ENCODE data around the gene ASB13.

The ASB13 gene

DNA sequence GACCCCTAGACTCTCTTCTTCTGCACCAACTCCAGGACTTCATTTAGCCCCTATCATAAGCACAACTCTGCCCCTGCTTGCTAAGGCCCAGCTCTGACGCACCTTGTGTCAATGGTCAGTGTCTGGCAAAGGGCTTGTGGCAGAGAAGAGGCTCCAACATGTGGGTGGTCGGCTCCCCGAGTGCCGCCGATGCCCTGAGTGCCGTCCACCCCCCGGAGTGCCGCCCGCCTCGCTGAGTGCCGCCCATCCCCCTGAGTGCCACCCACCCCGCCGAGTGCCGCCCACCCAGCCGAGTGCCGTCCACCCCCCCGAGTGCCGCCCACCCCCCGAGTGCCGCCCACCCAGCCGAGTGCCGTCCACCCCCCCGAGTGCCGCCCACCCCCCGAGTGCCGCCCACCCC, 50.3 kb downstream of the ASB13 start:
- TF ChIP-seq, protein P1, sequence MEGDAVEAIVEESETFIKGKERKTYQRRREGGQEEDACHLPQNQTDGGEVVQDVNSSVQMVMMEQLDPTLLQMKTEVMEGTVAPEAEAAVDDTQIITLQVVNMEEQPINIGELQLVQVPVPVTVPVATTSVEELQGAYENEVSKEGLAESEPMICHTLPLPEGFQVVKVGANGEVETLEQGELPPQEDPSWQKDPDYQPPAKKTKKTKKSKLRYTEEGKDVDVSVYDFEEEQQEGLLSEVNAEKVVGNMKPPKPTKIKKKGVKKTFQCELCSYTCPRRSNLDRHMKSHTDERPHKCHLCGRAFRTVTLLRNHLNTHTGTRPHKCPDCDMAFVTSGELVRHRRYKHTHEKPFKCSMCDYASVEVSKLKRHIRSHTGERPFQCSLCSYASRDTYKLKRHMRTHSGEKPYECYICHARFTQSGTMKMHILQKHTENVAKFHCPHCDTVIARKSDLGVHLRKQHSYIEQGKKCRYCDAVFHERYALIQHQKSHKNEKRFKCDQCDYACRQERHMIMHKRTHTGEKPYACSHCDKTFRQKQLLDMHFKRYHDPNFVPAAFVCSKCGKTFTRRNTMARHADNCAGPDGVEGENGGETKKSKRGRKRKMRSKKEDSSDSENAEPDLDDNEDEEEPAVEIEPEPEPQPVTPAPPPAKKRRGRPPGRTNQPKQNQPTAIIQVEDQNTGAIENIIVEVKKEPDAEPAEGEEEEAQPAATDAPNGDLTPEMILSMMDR (IDR thresholded peaks at IDR 0.05; ENCODE audit: low read depth, low read length, missing control alignments), result no peak
- H3K4me3 ChIP-seq (replicated peaks; ENCODE audit: low read depth, low read length), result no peak overlapping the region
- no peak for DNase-seq (ENCODE audit: extremely low read depth, low read depth)

DNA sequence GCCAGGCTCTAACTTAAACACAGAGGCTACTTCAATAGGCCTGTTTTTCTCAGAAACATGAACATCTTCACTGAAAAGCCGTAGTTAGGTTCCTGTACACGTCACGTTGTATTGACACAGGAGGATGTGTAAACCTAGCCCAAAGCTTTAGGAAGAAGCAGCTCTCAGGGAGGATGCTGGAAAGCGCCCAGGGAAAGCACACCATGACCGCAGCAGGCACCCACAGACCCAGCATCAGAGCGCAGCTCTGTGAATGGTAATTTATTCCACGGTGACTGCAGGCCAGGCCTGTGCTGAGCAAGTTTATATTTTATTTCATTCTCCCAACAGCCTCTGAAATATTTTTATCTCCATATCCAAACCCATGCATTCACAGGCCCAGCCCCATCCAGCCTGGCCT, 51.1 kb downstream of the ASB13 start:
- no peak for DNase-seq (ENCODE audit: extremely low read depth, low read depth)
- H3K4me3 ChIP-seq (replicated peaks; ENCODE audit: low read depth, low read length), result no peak overlapping the region
- TF ChIP-seq, protein P1 (IDR thresholded peaks at IDR 0.05; ENCODE audit: low read depth, low read length, missing control alignments), result no peak

DNA sequence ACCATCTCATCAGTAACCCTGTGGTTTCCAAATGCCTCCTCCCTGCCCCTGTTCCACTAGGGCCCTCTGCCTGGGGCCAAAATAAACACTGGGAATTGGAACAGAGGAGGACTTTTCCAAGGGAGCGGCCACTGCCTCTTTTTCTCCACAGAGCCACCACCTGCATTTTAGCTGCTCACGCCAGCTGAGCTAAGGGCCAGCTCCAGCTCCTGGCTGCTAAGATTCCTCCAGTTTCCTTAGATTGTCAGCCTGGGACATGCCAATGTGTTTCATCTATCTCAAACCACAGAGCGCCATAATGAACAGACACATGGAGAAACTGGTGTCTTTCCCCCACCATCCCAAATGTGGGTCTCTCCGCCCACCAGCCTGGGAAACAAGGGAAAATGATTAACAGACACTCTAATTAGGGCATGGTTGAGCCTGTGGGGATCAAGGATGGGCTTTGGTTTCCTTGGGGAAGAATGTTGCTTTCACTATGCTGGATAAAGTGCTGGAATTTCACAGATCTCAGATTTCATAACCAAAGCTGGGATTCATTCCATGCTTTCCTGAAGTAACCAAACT, 52.2 kb downstream of the ASB13 start:
- no peak overlapping the region for H3K4me3 ChIP-seq (replicated peaks; ENCODE audit: low read depth, low read length)
- no peak for DNase-seq (ENCODE audit: extremely low read depth, low read depth)

DNA sequence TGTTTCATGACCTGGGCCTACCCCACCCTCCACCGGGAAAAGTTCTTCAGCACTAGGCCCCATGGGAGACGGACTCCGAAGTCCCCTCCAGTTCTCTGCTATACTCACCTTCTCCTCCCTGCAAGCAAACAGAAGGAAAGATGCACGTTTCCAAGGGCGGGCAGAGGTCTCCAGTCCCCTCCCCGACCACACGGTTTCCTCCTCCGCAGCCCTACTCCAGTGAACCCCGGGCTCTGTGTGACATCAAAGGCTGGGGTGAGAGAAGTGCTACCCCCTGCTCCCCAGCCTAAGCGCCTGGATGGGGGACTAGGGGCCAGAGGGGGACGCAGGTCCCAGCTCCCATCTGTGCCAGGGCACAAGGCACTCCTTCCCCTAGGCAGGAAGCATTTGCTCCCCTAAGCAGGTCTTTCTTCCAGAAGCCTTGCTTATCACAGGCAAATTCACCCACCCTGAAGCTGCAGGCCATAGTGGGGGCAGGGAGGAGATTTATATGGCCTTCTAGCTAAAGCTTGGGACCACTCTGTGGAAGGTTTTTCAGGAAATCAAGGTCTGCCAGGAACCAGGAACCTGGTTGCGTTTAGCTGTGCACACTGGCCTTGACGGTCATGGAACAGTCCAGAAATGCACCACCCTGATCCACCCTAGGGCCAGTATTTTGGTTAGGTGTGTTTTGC, 52.8 kb downstream of the ASB13 start:
- TF ChIP-seq, protein P1 (IDR thresholded peaks at IDR 0.05; ENCODE audit: low read depth, low read length, missing control alignments), result no peak
- DNase-seq (ENCODE audit: extremely low read depth, low read depth), result no peak

More for the DNA sequence above, 52.2 kb downstream of the ASB13 start:
- TF ChIP-seq, protein P1 (IDR thresholded peaks at IDR 0.05; ENCODE audit: low read depth, low read length, missing control alignments), result no peak

GRCh38 chr10:5611899-5612680, 54.3 kb downstream of the ASB13 start:
- TF ChIP-seq, protein P1 (IDR thresholded peaks at IDR 0.05; ENCODE audit: low read depth, low read length, missing control alignments), result no peak
- no peak overlapping the region for H3K4me3 ChIP-seq (replicated peaks; ENCODE audit: low read depth, low read length)
- no peak for DNase-seq (ENCODE audit: extremely low read depth, low read depth)

More for the DNA sequence above, 52.8 kb downstream of the ASB13 start:
- no peak overlapping the region for H3K4me3 ChIP-seq (replicated peaks; ENCODE audit: low read depth, low read length)

DNA sequence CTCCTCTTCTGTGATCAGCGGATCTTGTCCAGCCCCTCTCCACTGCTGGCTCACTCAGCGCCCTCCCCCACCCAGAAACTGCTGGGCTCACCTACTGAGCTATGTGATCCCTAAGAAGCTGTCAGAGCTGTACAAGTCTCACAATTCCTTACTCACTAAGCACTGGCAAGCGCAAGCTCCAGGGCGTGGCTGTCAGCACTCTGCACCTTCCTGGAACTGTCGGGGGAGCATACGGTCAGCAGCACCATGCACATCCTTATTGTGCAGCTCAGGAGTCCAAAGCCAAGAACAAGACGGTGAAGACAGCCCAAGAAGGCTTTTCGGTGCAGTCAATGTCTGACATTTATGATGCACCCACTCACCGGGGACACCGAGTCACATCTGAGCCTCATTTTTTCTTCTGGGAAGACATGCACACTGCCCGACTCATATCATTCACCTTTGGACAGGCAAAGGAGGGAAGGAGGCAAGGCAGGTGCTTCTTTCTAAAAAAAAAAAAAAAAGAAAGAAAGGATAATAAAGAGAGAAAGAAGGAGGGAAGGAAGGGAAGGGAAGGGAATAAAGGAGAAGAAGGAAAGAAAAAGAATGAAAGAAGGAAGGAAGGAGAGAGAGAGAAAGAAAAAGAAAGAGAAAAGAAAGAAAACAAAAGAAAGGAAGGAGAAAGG, 56.3 kb downstream of the ASB13 start:
- DNase-seq (ENCODE audit: extremely low read depth, low read depth), result no peak
- TF ChIP-seq, protein P1 (IDR thresholded peaks at IDR 0.05; ENCODE audit: low read depth, low read length, missing control alignments), result no peak
- H3K4me3 ChIP-seq (replicated peaks; ENCODE audit: low read depth, low read length), result no peak overlapping the region
